ENCODE data around the gene GDF2. TPM values are rescaled to one million over a fixed set of nuclear protein-coding genes. Genes with fewer than 3 reads are reported as not detected.

Gene GDF2
- total RNA-seq (2014; rRNA removed; shearing (Covaris generic)) = not detected in 2 replicates

DNA sequence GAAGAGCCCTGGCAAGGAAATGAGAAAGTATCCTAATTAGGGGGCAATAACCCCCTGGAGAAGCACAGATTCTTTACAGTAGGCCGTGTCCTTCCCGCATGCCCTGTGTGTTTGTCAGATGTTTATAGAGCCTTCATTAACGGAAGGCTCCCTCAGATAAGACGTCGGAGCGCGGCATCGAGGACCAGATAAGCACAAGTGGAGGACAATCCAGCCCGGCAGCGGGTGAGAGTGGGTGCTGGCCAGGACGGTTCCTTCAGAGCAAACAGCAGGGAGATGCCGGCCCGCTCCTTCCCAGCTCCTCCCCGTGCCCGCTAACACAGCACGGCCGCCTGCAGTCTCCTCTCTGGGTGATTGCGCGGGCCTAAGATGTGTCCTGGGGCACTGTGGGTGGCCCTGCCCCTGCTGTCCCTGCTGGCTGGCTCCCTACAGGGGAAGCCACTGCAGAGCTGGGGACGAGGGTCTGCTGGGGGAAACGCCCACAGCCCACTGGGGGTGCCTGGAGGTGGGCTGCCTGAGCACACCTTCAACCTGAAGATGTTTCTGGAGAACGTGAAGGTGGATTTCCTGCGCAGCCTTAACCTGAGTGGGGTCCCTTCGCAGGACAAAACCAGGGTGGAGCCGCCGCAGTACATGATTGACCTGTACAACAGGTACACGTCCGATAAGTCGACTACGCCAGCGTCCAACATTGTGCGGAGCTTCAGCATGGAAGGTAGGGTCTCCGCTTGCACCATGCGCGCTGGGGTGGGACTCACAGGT lies at the start of gene GDF2:
GDF2 (plus strand) TSS at position 155 of the 762 bp plus-strand sequence; CDS start at position 370, 215 bp downstream.
- Histone ChIP-seq H3K9me3 (replicated peaks) (no peaks in the 10 kb centered on the region), H3K4me3 (no peak within 1 kb of the TSS), H3K36me3 (no peaks in the 10 kb centered on the region), H3K27ac (no peak within 1 kb of the TSS), H3K27me3 (no peaks in the 10 kb centered on the region), H3K4me1 (no peaks in the 10 kb centered on the region)
- no peak for DNase-seq

DNA sequence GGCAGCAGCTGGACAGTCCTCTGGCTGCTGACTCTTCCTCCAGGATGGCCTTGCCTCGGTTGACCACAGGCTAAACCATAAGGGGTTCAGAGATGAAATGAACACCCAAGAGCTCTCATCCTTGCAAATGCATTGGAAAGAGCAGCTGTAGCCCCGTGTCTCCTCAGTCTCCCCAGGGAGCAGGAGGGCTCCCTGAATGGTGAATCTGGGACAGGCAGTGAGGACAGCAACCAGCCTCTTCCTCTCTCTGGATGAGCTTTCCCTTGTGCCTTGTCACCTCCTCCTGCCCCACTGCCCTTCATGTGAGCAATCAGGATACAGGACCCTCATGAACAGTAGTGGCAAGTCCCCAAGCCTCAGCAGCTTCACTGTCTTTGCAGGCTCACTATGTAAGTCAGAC lies 46.2 kb upstream of the GDF2 start:
- H3K4me3 ChIP-seq = no peak overlapping the region
- no peaks in the 10 kb centered on the region for H3K4me1 ChIP-seq
- DNase-seq = no peak
- no peak overlapping the region for H3K27ac ChIP-seq
- H3K9me3 ChIP-seq (replicated peaks) = no peaks in the 10 kb centered on the region
- no peaks in the 10 kb centered on the region for H3K36me3 ChIP-seq
- no peaks in the 10 kb centered on the region for H3K27me3 ChIP-seq

GRCh38 chr10:47276576-47277351 lies 45.5 kb upstream of the GDF2 start:
- no peaks in the 10 kb centered on the region for H3K36me3 ChIP-seq

DNA sequence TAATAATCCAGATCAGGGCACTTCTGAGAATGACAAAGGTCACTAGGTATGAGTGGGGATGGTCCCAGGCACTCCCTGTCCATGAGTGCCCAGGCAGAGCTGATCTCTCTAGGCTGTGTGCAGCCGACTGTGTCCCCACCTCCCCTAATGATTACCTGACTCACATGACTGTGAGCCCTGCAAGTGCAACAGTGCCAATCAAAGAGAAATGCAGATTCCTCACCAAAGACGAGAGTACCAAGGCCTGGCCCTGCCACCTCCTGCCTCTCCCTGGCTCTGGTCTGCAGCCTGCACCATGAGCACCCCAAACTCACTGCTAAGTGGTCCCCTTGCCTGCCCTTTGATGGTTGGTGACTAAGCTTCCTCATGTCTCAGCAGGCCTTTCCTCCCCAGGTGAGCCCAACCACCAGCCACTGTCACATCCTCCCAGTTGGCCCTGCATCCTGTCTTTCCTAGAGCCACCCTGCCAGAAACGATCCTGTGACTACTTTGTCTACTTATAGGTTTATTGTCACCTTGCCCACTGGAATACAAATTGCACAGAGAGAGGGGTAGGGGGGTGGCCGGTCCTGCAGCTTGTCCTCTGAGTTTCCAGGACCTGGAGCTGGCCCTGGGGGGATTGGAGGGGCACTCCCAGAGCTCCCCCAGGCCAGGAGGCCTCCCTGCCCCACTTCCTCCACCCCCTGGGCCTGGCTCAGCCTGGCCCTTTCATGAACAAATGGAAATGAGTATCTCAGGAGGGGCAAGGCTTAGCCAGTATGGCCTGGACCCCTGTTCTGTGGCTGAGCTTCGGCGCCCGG lies 44.7 kb upstream of the GDF2 start:
- no peaks in the 10 kb centered on the region for H3K4me1 ChIP-seq
- DNase-seq = no peak
- no peaks in the 10 kb centered on the region for H3K36me3 ChIP-seq
- no peaks in the 10 kb centered on the region for H3K27me3 ChIP-seq
- no peaks in the 10 kb centered on the region for H3K9me3 ChIP-seq (replicated peaks)
- H3K27ac ChIP-seq = no peak overlapping the region
- no peak overlapping the region for H3K4me3 ChIP-seq

More at GRCh38 chr10:47276576-47277351, 45.5 kb upstream of the GDF2 start:
- Histone ChIP-seq H3K4me3 (no peak overlapping the region), H3K27me3 (no peaks in the 10 kb centered on the region), H3K4me1 (no peaks in the 10 kb centered on the region), H3K27ac (no peak overlapping the region), H3K9me3 (replicated peaks) (no peaks in the 10 kb centered on the region)
- DNase-seq = no peak

DNA sequence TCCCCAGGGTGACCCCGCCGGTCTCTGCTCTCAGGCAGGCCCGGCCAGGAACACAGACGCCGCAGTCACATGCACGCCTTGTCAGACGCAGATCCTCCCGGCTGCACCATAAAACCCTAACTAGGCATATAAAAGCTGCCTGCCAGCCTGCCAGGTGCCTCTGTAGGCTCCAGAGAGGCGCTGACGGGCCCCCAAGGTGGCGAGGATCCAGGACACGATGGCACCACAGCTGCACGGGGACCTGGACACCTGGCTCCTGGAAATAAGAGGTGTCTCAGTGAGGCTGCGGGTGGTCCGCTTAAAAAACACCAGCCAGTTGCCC lies 44.1 kb upstream of the GDF2 start:
- H3K36me3 ChIP-seq = no peaks in the 10 kb centered on the region
- no peaks in the 10 kb centered on the region for H3K4me1 ChIP-seq
- no peak for DNase-seq
- H3K4me3 ChIP-seq = no peak overlapping the region
- no peaks in the 10 kb centered on the region for H3K27me3 ChIP-seq
- no peaks in the 10 kb centered on the region for H3K9me3 ChIP-seq (replicated peaks)
- H3K27ac ChIP-seq = no peak overlapping the region

DNA sequence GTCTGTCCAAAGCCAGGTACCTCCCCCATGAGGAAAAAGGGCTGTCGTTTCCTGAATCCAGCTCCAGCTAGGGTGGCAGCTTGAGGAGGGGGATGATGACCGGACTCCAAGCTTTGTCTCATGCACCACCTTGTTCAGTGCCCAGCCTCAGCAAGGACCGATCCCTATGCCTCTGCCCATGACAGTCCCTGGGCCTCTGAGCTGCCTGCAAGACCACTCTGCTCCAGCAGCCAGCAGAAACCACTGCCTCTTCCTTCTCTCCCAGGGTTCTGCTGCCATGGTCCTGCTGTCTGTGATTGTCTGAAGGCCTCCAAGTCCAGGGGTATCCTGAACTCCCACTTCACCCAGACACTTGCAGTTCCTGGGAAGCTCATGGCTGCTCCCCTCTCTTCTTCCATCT lies 43.5 kb upstream of the GDF2 start:
- no peak overlapping the region for H3K27ac ChIP-seq
- no peaks in the 10 kb centered on the region for H3K4me1 ChIP-seq
- no peak for DNase-seq

GRCh38 chr10:47279276-47279675 lies 43.0 kb upstream of the GDF2 start:
- Histone ChIP-seq H3K4me3 (no peak overlapping the region), H3K27me3 (no peaks in the 10 kb centered on the region), H3K4me1 (no peaks in the 10 kb centered on the region), H3K27ac (no peak overlapping the region), H3K36me3 (no peaks in the 10 kb centered on the region), H3K9me3 (replicated peaks) (no peaks in the 10 kb centered on the region)
- no peak for DNase-seq

More for the DNA sequence above, 43.5 kb upstream of the GDF2 start:
- Histone ChIP-seq H3K4me3 (no peak overlapping the region), H3K27me3 (no peaks in the 10 kb centered on the region), H3K36me3 (no peaks in the 10 kb centered on the region), H3K9me3 (replicated peaks) (no peaks in the 10 kb centered on the region)

DNA sequence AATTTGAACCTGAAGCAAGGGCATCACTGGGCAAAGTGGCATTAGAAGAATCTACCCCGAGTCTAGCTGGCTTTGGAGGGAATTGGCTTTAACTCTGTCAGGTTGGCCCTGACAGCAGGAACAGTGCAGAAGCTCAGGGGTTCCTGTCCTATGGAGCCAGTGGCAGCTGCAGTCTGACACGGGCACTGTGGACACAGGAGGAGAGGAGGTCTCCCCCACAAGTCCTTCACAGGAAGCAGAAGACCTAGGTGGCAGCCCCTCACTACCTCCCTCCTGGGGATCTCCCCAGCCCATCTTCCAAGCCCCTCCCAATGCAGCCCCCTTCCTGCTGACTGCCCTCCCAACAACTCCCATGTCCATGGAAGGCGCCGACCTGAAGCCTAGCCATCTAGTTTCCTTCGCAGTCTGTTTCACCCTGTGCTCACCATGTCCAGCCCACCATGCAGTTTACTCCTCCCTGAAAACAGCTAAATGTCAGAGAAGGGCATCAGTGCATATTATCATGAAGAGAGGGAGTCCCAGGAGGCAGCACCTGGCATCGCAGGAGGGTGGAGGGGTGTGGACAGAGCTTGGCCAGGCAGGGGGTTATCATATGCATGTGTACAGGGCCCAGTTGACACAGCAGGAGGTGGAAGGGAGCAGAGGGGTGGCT lies 40.1 kb upstream of the GDF2 start:
- Histone ChIP-seq H3K9me3 (replicated peaks) (no peaks in the 10 kb centered on the region), H3K27me3 (no peaks in the 10 kb centered on the region), H3K4me3 (no peak overlapping the region), H3K4me1 (no peaks in the 10 kb centered on the region), H3K36me3 (no peaks in the 10 kb centered on the region), H3K27ac (no peak overlapping the region)
- DNase-seq = no peak

DNA sequence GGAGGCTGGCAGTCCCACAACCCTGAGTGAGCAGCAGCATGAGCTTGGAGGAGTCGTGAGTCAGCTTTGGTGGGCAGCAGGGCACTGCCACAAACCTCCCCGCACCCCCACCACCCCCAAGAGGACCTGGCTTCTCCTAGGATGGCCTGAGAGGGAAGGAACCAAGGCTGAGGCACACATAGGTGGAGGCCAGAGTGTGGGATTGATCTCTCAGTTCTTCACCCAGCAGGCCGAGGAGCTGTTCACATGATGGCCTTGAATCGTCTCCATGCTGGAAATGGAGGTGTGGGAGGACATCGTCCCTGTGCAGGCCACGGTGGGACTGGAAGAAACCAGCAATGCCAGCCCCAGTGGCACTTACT lies 39.6 kb upstream of the GDF2 start:
- Histone ChIP-seq H3K4me3 (no peak overlapping the region), H3K4me1 (no peaks in the 10 kb centered on the region), H3K27me3 (no peaks in the 10 kb centered on the region), H3K27ac (no peak overlapping the region), H3K9me3 (replicated peaks) (no peaks in the 10 kb centered on the region), H3K36me3 (no peaks in the 10 kb centered on the region)
- no peak for DNase-seq

GRCh38 chr10:47283101-47283630 lies 39.1 kb upstream of the GDF2 start:
- no peak for DNase-seq
- no peaks in the 10 kb centered on the region for H3K4me1 ChIP-seq
- no peaks in the 10 kb centered on the region for H3K27me3 ChIP-seq
- no peaks in the 10 kb centered on the region for H3K9me3 ChIP-seq (replicated peaks)
- no peak overlapping the region for H3K27ac ChIP-seq
- H3K36me3 ChIP-seq = no peaks in the 10 kb centered on the region
- no peak overlapping the region for H3K4me3 ChIP-seq

GRCh38 chr10:47283848-47284247 lies 38.4 kb upstream of the GDF2 start:
- no peak for DNase-seq
- Histone ChIP-seq H3K4me1 (no peaks in the 10 kb centered on the region), H3K27me3 (no peaks in the 10 kb centered on the region), H3K9me3 (replicated peaks) (no peaks in the 10 kb centered on the region), H3K4me3 (no peak overlapping the region), H3K27ac (no peak overlapping the region), H3K36me3 (no peaks in the 10 kb centered on the region)

GRCh38 chr10:47285381-47286115 lies 36.7 kb upstream of the GDF2 start:
- H3K4me1 ChIP-seq = no peaks in the 10 kb centered on the region
- H3K27ac ChIP-seq = no peak overlapping the region
- no peaks in the 10 kb centered on the region for H3K27me3 ChIP-seq
- no peaks in the 10 kb centered on the region for H3K36me3 ChIP-seq
- H3K4me3 ChIP-seq = no peak overlapping the region
- no peaks in the 10 kb centered on the region for H3K9me3 ChIP-seq (replicated peaks)
- DNase-seq = no peak

- no peaks in the 10 kb centered on the region for H3K36me3 ChIP-seq
- no peaks in the 10 kb centered on the region for H3K4me1 ChIP-seq
- no peaks in the 10 kb centered on the region for H3K9me3 ChIP-seq (replicated peaks)
- H3K4me3 ChIP-seq = no peak overlapping the region
- no peaks in the 10 kb centered on the region for H3K27me3 ChIP-seq
- DNase-seq = no peak
- no peak overlapping the region for H3K27ac ChIP-seq
Measured at GRCh38 chr10:47286116-47286505, 36.1 kb upstream of the GDF2 start.
